Omental fat pad (tissue), 4 donors: Measurements from ENCODE around the gene IL1R1. TPM values are rescaled to one million over a fixed set of nuclear protein-coding genes. Genes with fewer than 3 reads are reported as not detected.

ENCODE experiments used
- ATAC-seq: fragments of 150-250 bp; one replicate; pipeline ENCODE4 v1.9.1; 2016; ENCODE audit warnings: mild to moderate bottlenecking, moderate library complexity; ENCODE audit not compliant: low FRiP score
- DNase-seq: peaks from one replicate; pipeline ENCODE4 v3.0.0-alpha.2; 2019; ENCODE audit warnings: low spot score
- CTCF ChIP-seq, 3 donors: fragments of 450-650 bp; IDR thresholded peaks; one replicate each; pipeline ENCODE4 v1.5.1; 2016 to 2017; ENCODE audit warnings: antibody characterized with exemption in 3 of 3, mild to moderate bottlenecking in 3 of 3, moderate library complexity in 2 of 3
- total RNA-seq, 4 donors: library from RNA; depleted of rRNA; stranded (reverse); fragments of >200 nt; gene quantifications; one replicate each; pipeline ENCODE4 v1.1.0, GENCODE V29; 2016

Gene IL1R1
- total RNA-seq, 4 donors from 2014 or later, result 167 to 541 (median 270) TPM

GRCh38 chr2:102140377-102140776 is 2.2 kb upstream of the IL1R1 start:
- DNase-seq, result no peak
- TF ChIP-seq CTCF (IDR thresholded peaks at IDR 0.05), result no peak
- ATAC-seq, result no peak

- no peak for TF ChIP-seq CTCF (IDR thresholded peaks at IDR 0.05)
Measured at GRCh38 chr2:102141011-102141943, 1.3 kb upstream of the IL1R1 start.

GRCh38 chr2:102142829-102143449 is 393 bp downstream of the IL1R1 start:
- DNase-seq (no peak), ATAC-seq (peak; percentile 14)
- TF ChIP-seq CTCF (IDR thresholded peaks at IDR 0.05), result no peak

More at GRCh38 chr2:102141011-102141943, 1.3 kb upstream of the IL1R1 start:
- DNase-seq (no peak), ATAC-seq (peak; percentile 39)

GRCh38 chr2:102143450-102143985 is 972 bp downstream of the IL1R1 start:
- DNase-seq (no peak), ATAC-seq (no peak)
- TF ChIP-seq CTCF (IDR thresholded peaks at IDR 0.05), result no peak

- no peak for DNase-seq
- TF ChIP-seq CTCF (IDR thresholded peaks at IDR 0.05), result no peak
- no peak for ATAC-seq
Measured at GRCh38 chr2:102144128-102144527, 1.6 kb downstream of the IL1R1 start.

- DNase-seq (no peak), ATAC-seq (no peak)
- TF ChIP-seq CTCF (IDR thresholded peaks at IDR 0.05), result no peak
Measured at GRCh38 chr2:102145107-102145506, 2.6 kb downstream of the IL1R1 start.
